ENCODE measurements around the gene EIF4EBP3.

The EIF4EBP3 gene

DNA sequence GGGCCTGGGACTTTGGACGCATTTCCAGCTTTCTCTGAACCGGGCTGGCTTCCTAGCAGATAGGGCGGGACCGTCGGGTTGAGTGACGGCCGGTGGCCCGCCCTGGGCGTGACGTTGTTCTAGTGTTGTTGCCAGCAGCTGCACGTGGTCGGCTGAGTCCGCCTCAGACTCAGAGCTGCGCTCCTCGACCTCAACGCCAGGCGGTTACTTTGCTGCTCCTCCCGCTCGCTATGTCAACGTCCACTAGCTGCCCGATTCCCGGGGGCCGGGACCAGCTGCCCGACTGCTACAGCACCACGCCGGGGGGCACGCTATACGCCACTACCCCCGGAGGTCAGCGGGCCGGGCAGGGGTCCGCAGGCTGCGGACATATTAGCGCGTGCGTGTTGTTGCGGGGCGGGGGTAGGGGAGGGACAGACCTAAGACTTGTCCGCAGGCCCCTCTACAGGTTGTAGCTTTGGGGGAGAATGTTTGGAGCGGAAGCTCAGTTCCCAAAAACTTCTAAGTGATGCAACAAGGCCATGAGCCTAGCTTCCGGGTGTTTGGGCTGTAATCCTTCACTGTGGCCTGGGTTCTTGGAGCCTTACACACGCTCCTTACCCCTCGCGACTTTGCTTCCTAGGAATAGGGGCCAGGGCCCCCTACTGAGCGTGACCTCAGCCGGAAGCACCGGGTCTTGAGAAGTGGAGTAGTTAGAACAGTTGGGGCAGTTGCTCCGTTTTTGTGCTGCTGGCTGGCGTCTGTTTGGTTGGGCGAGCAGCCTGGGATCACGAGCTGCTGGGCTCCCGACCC is at the start of gene EIF4EBP3:
TSS of gene EIF4EBP3 (plus strand) at position 155 of the 792 bp plus-strand sequence. CDS start at position 231, 76 bp downstream.
- peak; percentile 93 for DNase-seq

DNA sequence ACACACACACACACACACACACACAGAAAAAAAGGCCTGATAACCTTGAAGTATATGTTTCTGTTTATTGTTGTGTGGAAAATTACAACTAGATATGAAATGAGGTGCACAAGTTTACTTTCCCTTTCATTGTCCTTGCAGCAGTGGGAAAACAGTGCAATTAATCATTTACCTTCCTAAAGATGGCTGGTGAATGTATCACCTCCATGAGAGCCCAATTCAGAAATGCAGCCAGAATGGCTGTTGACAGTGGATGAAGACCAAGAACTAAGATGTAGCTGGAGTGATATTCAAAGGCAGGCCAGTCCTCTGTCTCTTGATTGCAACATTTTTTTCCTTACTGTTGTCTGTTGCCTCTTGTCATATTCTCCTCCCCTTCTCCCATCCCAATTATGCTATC is 49.6 kb upstream of the EIF4EBP3 start:
- DNase-seq = no peak

DNA sequence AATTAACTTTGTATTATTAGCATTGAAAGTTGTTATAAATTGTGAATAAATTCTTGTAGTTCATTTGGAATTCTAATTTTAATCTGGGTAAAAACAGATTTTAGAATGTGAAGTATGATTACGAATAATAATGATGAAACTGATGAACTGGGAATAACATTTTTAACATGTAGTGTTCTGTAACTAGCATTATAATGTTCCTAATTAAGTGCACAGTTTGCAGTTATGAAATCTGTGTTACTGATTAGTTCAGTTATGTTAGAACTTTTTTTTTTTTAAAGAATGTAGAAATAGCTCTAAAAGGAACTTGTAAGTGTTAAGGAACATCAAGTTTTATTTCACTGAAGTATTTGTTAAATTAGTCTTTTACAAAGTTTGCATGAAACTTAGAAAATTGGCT is 48.9 kb upstream of the EIF4EBP3 start:
- DNase-seq = no peak

GRCh38 chr5:140502834-140503233 is 44.6 kb upstream of the EIF4EBP3 start:
- no peak for DNase-seq

- DNase-seq = no peak
Observed at GRCh38 chr5:140509898-140510297, 37.6 kb upstream of the EIF4EBP3 start.

DNA sequence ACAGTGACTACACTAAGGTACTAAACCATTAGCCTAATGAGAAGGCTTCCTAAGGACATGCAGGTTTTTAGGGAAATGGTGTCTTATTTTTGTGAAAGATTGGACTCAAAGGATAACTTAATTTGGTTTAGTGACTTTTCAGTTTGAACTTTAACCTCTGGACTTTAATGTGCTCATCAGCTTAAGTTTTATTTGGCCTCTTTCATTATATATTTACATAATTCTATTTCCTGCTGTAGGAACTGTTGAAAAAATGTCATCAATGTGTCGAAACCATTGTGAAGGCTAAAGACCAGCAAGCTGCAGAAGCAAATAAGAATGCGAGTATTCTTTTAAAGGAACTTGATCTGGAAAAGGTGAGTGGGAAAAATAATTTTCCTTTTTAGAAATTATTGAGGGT is 34.3 kb upstream of the EIF4EBP3 start:
- DNase-seq = no peak

GRCh38 chr5:140524003-140524402 is 23.5 kb upstream of the EIF4EBP3 start:
- no peak for DNase-seq

DNA sequence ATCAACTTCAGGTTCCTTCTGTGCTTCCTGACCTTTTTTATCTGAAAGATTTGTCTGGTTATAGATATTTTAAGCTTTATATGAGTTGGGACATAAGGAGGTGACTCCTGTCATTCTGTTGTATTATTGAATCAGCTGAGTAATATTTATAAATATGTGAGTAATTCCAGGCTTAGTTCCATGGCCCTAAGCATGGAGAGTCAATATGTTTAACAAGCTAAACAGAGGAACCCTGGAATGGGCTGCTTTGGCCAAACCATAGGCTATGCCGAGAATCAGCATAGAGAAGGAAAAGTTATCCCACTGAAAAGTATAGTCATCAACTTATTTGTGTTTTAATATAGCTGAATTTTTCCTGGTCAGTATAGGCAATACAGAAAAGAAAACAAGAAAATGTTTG is 7.2 kb upstream of the EIF4EBP3 start:
- no peak for DNase-seq

GRCh38 chr5:140542972-140543371 is 4.5 kb upstream of the EIF4EBP3 start:
- DNase-seq = no peak

DNA sequence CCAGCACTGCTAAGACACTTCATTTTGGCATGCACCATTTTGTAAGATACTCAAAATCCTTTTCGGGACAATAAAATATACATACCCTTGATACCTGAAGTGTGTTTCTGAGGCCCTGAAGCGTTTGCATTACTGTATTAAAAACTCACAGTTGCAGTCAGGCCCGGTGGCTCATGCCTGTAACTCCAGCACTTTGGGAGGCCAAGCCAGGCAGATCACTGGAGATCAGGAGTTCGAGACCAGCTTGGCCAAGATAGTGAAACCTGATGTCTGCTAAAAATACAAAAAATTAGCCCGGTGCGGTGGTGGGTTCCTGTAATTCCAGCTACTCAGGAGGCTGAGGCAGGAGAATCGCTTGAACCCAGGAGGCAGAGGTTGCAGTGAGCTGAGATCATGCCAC is 2.5 kb upstream of the EIF4EBP3 start:
- DNase-seq = no peak

- DNase-seq = no peak
Observed at GRCh38 chr5:140545606-140546005, 1.9 kb upstream of the EIF4EBP3 start.

- no peak for DNase-seq
Observed at GRCh38 chr5:140546851-140547507, 483 bp upstream of the EIF4EBP3 start.

DNA sequence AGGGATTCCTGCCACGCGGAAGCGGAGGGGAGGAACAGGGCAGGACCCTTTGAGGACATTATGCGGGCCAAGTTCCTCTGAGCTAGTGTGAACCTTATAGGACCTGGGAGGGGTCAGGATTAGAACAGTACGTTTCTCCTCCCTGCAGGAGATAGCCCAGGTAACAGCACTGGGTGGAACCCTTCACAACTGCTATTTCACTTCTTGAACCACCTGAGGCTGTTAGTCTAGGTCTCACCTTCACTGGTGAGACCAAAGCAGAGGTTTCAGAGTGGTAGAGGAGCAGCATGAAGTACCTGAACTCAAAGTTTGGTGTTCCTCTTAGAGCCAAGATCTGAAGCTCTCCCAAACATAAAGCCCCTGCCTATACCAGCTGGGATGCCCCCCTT is 832 bp downstream of the EIF4EBP3 start:
- DNase-seq = no peak

- no peak for DNase-seq
Observed at GRCh38 chr5:140548791-140549190, 1.3 kb downstream of the EIF4EBP3 start.

GRCh38 chr5:140549237-140550144 is 2.0 kb downstream of the EIF4EBP3 start:
- peak; percentile 18 for DNase-seq

- DNase-seq = no peak
Observed at GRCh38 chr5:140550147-140551079, 3.0 kb downstream of the EIF4EBP3 start.

- no peak for DNase-seq
Observed at GRCh38 chr5:140551872-140552271, 4.4 kb downstream of the EIF4EBP3 start.

DNA sequence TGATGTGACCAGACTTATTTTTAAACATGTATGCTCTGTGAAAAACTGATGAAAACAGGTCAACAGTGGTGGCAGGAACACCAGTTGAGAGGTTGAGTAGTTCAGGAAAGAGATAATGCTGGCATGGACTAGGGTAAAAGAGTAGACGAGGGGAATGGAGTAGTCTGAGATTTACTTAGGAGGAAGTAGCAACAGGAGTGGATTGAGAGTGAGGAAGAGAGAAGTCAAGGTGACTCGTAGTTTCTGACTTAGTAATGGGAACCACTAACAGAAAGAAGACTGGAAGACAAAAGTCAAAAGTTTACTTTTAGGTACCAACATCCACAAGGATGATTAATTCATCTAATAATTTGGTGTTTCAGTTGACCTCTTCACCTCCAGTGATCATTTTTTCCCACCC is 6.2 kb downstream of the EIF4EBP3 start:
- no peak for DNase-seq

DNA sequence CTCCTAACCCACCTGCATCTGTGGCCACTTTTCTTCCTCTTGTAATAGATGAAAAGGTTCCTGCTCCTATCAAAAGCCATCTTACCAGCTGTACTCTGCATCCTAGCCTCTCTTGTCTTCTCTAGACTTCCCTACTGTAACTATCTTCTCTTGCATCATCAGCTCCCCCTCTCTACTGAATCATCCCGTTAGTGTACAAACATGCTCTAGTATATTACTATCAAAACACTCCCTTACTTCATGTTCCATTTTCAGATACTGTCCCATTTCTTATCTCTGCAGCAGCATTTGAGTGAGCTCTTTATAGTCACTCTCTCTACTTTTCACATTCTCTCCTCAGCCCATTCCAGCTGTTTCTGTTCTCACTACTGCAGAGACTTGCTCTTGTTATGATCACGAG is 7.0 kb downstream of the EIF4EBP3 start:
- DNase-seq = no peak

DNA sequence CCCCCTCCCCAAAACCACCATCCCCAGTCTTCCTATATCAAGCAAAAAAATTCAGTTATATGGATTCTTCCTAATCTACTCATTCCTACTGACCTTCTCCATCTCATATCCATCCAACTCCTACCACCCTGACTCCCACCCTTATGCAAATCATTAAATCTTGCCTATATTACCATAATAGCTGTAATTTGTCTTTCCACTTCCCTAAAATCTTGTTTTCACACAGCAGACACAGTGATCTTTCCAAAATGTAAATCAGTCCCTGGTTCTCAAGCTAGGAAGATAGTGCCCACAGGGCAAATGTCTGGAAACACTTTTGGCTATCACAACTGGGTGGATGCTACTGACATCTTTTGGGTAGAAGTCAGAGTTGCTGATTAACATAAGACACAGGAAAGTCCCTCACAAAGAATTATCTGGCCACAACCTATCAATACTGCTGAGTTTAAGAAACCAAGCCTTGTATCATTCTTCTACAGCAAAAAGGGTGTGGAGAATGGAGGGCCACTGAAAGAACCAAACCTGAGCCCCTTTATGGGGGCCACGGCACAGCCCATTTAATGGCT is 8.4 kb downstream of the EIF4EBP3 start:
- no peak for DNase-seq

DNA sequence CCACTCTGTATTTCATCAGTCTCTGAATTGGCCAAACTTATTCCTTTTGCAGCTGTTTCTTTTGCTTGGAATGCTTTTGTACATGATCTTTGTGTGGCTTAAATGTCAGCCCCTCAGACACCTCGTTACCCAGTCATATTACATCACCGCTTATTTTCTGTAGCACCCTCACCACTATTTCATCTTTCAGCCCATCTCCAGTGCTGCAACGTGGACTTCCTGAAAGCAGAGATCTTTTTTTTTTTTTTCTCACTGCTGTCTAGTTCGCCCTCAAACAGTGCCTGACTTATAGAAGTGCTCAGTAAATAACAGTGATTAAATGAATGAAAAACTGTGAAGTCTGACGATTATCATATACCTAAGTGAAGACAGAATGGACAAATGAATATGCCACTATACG is 9.0 kb downstream of the EIF4EBP3 start:
- DNase-seq = peak; percentile 35
